Upper lobe of left lung (tissue), 6 donors: Measurements from ENCODE around the gene NOX5. TPM values are rescaled to one million over a fixed set of nuclear protein-coding genes. Genes with fewer than 3 reads are reported as not detected.
A peak's percentile ranks its signal among the peaks of the same experiment; 100 is the strongest.

Experiments used
- ATAC-seq, 2 donors: fragments of 200-7000 bp; cut with Tn5 transposase; one replicate each; pipeline ENCODE4 v1.9.1; 2022; ENCODE audit warnings: mild to moderate bottlenecking in 2 of 2, moderate library complexity in 2 of 2; ENCODE audit not compliant: low FRiP score in 2 of 2
- DNase-seq, 2 donors: peaks; one replicate each; pipeline ENCODE4 v3.0.0-alpha.2; 2019 to 2020
- H3K27ac ChIP-seq, 4 donors: fragments of 200-600 bp; sonication (generic); one replicate each; pipeline ENCODE4 v1.5.1; 2016 to 2019
- H3K27me3 ChIP-seq, 4 donors: fragments of 200-600 bp; sonication (generic); one replicate each; pipeline ENCODE4 v1.5.1; 2017 to 2019
- H3K36me3 ChIP-seq, 4 donors: fragments of 200-600 bp; sonication (generic); one replicate each; pipeline ENCODE4 v1.5.1; 2016 to 2019
- H3K4me1 ChIP-seq, 4 donors: fragments of 200-600 bp; sonication (generic); one replicate each; pipeline ENCODE4 v1.5.1; 2018 to 2019
- H3K4me3 ChIP-seq, 4 donors: fragments of 200-600 bp; sonication (generic); one replicate each; pipeline ENCODE4 v1.5.1; 2017 to 2019; ENCODE audit warnings: mild to moderate bottlenecking in 2 of 4, moderate library complexity in 1 of 4
- H3K9me3 ChIP-seq, 4 donors: fragments of 200-600 bp; sonication (generic); one replicate each; pipeline ENCODE4 v1.5.1; 2018 to 2019
- EP300 ChIP-seq, 4 donors: sonication (generic); formaldehyde crosslinking; IDR thresholded peaks; one replicate each; pipeline ENCODE4 v1.5.1; 2017; ENCODE audit warnings: antibody characterized with exemption in 4 of 4, control low read depth in 2 of 4
- POLR2A ChIP-seq, 4 donors: fragments of 450-650 bp; IDR thresholded peaks; one replicate each; pipeline ENCODE4 v1.5.1; 2016 to 2017; ENCODE audit warnings: antibody characterized with exemption in 4 of 4, mild to moderate bottlenecking in 2 of 4
- POLR2AphosphoS5 ChIP-seq, 2 donors: sonication (generic); formaldehyde crosslinking; IDR thresholded peaks; one replicate each; pipeline ENCODE4 v1.5.1; 2017; ENCODE audit warnings: antibody characterized with exemption in 2 of 2
- WGBS, 2 donors: methylation state at CpG; one replicate each; pipeline ENCODE4 v1.1.5; 2017 to 2018; 5-methylcytosine and 5-hydroxymethylcytosine counted together
- total RNA-seq, 6 donors: library from RNA; depleted of rRNA in 4 of 6; stranded (reverse); fragments of >200 nt in 4 of 6; gene quantifications; one replicate each; pipeline versions ENCODE4 v1.1.0 to v1.2.1, GENCODE V29; 2016 to 2021
- TF ChIP-seq, protein P1 (sequence below), 6 experiments: fragments of 450-650 bp in 4 of 6; fragments of 200-600 bp in 2 of 6; sonication (generic) in 2 of 6; IDR thresholded peaks; one replicate each; pipeline ENCODE4 v1.5.1; 2016 to 2019; ENCODE audit warnings: antibody characterized with exemption in 6 of 6
- donor health status: DM: no; HTN: no; CAD: no; lungs with moderate emphysema.
- donor health status: DM: no; HTN: yes; CAD: no; lungs with severe emphysema.

Gene NOX5
- total RNA-seq, 6 donors from 2014 or later = 0.20 to 5.7 (median 1.4) TPM; not detected in 2

GRCh38 chr15:68981941-68982340 is 32.6 kb upstream of the NOX5 start:
- DNase-seq = no peak
- Histone ChIP-seq H3K27ac (no peak overlapping the region), H3K9me3 (peaks cover 0 to 5% (median 0%) of the 10 kb centered on the region in 4 donors), H3K36me3 (no peaks in the 10 kb centered on the region), H3K27me3 (no peaks in the 10 kb centered on the region), H3K4me1 (no peaks in the 10 kb centered on the region), H3K4me3 (no peak overlapping the region)
- TF ChIP-seq POLR2AphosphoS5 (IDR thresholded peaks at IDR 0.05) = no peak
- no peak for TF ChIP-seq POLR2A (IDR thresholded peaks at IDR 0.05)
- no peak for ATAC-seq
- WGBS, 2 donors = 73 to 85% methylated on average over 4 of the region's 4 CpGs

- DNase-seq (peak in 1 of 2 donors; percentile 15), ATAC-seq (no peak)
- TF ChIP-seq, protein P1, sequence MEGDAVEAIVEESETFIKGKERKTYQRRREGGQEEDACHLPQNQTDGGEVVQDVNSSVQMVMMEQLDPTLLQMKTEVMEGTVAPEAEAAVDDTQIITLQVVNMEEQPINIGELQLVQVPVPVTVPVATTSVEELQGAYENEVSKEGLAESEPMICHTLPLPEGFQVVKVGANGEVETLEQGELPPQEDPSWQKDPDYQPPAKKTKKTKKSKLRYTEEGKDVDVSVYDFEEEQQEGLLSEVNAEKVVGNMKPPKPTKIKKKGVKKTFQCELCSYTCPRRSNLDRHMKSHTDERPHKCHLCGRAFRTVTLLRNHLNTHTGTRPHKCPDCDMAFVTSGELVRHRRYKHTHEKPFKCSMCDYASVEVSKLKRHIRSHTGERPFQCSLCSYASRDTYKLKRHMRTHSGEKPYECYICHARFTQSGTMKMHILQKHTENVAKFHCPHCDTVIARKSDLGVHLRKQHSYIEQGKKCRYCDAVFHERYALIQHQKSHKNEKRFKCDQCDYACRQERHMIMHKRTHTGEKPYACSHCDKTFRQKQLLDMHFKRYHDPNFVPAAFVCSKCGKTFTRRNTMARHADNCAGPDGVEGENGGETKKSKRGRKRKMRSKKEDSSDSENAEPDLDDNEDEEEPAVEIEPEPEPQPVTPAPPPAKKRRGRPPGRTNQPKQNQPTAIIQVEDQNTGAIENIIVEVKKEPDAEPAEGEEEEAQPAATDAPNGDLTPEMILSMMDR (IDR thresholded peaks at IDR 0.05) = no peak
- TF ChIP-seq POLR2A (IDR thresholded peaks at IDR 0.05) (no peak), EP300 (IDR thresholded peaks at IDR 0.05) (no peak), POLR2AphosphoS5 (IDR thresholded peaks at IDR 0.05) (no peak)
- Histone ChIP-seq H3K27ac (no peak overlapping the region), H3K36me3 (no peaks in the 10 kb centered on the region), H3K9me3 (no peaks in the 10 kb centered on the region), H3K27me3 (no peaks in the 10 kb centered on the region), H3K4me3 (no peak overlapping the region), H3K4me1 (no peaks in the 10 kb centered on the region)
- WGBS, 2 donors = 85 to 95% methylated on average over 6 of the region's 6 CpGs
Measured at GRCh38 chr15:68982976-68983563, 31.4 kb upstream of the NOX5 start.

DNA sequence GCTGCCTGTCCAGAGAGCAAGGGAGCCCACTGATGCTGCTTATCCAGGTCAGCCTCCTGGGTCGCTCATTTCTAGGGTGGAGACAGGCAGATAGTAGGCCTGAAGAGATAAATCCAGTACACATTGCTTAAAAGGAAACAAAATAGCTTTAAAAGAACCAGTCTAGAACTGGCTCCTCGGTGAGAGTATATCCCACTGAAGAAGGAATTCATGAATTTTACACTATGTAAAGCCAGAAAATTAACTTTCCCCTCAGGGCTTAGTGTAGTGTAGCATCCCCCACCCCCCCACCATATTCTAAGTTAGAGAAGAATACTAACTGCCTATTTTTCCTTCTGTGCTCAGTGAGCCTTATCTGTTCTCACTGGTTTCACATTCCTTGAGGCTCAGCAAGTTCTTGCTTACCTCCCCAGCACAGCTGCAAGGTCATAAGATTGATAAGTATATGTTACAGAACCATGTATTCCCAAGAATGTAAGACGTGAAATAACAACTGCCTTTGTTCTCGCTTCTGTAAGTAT is 30.5 kb upstream of the NOX5 start:
- TF ChIP-seq, protein P1 (IDR thresholded peaks at IDR 0.05) = no peak
- TF ChIP-seq EP300 (IDR thresholded peaks at IDR 0.05) (no peak), POLR2AphosphoS5 (IDR thresholded peaks at IDR 0.05) (no peak), POLR2A (IDR thresholded peaks at IDR 0.05) (no peak)
- DNase-seq (no peak), ATAC-seq (no peak)
- Histone ChIP-seq H3K4me3 (no peak overlapping the region), H3K4me1 (no peaks in the 10 kb centered on the region), H3K27ac (no peak overlapping the region), H3K27me3 (no peaks in the 10 kb centered on the region), H3K9me3 (no peaks in the 10 kb centered on the region), H3K36me3 (no peaks in the 10 kb centered on the region)
- WGBS, 2 donors = 86 to 87% methylated on average over 4 of the region's 4 CpGs

DNA sequence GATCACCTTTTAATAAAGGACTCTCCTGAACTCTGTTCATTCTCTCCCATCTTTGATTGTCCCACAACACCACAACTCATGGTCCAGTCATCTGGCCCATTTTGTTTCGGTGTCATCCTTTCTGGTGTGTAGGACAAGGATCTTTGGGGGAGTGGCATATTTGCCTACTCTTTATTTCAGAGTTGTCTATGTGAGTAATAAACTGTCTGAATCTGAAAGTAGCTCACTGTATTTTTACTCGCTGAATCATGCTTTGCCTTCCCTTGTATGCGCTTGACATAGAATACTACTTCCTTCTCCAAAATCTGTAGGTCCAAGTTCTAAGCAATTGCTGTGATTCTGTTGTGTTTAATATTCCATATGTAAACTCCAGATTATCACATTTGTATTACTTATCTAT is 29.9 kb upstream of the NOX5 start:
- ATAC-seq (no peak), DNase-seq (no peak)
- no peaks in the 10 kb centered on the region for H3K9me3 ChIP-seq
- H3K27me3 ChIP-seq = no peaks in the 10 kb centered on the region
- no peak overlapping the region for H3K27ac ChIP-seq
- no peak for TF ChIP-seq POLR2AphosphoS5 (IDR thresholded peaks at IDR 0.05)
- no peaks in the 10 kb centered on the region for H3K36me3 ChIP-seq
- 92 to 98% methylated on average over 3 of the region's 3 CpGs for WGBS, 2 donors
- no peak overlapping the region for H3K4me3 ChIP-seq
- no peaks in the 10 kb centered on the region for H3K4me1 ChIP-seq

DNA sequence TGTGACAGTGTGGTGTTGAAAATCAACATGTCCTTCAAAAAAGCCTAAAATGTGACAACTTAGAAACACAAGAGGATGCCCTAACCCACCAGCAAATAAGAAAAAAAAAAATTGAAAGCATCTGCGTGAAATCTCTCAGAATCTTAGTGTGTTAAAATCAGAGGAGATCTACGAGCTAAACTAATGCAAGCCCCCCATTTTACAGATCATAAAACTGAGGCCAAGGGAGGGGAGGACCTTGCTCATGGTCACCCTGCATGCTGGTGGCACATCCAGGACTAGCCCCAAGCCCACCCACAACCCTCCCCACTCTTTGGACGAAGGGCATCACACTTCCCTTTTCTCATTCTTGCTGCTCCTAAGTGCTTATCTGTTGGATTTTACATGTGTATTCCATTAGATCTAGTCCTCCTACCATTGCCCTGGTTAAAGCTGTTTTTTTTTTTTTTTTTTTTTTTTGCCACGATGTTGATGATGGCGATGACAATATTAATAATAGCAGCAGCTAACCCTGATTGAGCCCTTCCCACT is 29.1 kb upstream of the NOX5 start:
- Histone ChIP-seq H3K9me3 (no peaks in the 10 kb centered on the region), H3K4me1 (peaks cover 0 to 8% (median 0%) of the 10 kb centered on the region in 4 donors), H3K27ac (no peak overlapping the region), H3K36me3 (no peaks in the 10 kb centered on the region), H3K27me3 (no peaks in the 10 kb centered on the region), H3K4me3 (no peak overlapping the region)
- no peak for TF ChIP-seq EP300 (IDR thresholded peaks at IDR 0.05)
- TF ChIP-seq, protein P1 (IDR thresholded peaks at IDR 0.05) = no peak
- no peak for TF ChIP-seq POLR2A (IDR thresholded peaks at IDR 0.05)
- no peak for TF ChIP-seq POLR2AphosphoS5 (IDR thresholded peaks at IDR 0.05)
- WGBS, 2 donors = 87 to 91% methylated on average over 5 of the region's 5 CpGs
- ATAC-seq = no peak
- no peak for DNase-seq

GRCh38 chr15:68986322-68986721 is 28.2 kb upstream of the NOX5 start:
- H3K4me1 ChIP-seq = peaks cover 0 to 9% (median 0%) of the 10 kb centered on the region in 4 donors
- no peaks in the 10 kb centered on the region for H3K27me3 ChIP-seq
- no peak overlapping the region for H3K27ac ChIP-seq
- H3K9me3 ChIP-seq = no peaks in the 10 kb centered on the region
- no peak overlapping the region for H3K4me3 ChIP-seq
- no peak for DNase-seq
- no peak for ATAC-seq
- WGBS, 2 donors = 88% methylated on average over 5 of the region's 5 CpGs
- no peak for TF ChIP-seq POLR2AphosphoS5 (IDR thresholded peaks at IDR 0.05)
- no peak for TF ChIP-seq EP300 (IDR thresholded peaks at IDR 0.05)
- no peak for TF ChIP-seq POLR2A (IDR thresholded peaks at IDR 0.05)
- TF ChIP-seq, protein P1 (IDR thresholded peaks at IDR 0.05) = no peak
- H3K36me3 ChIP-seq = no peaks in the 10 kb centered on the region
